Activated CD8-positive, alpha-beta memory T cell treated with anti-CD3 and anti-CD28 coated beads, Interleukin-2, amount 10 ng/mL, durations not matched to agents 7 days and 5 days (primary cell): ENCODE measurements around the gene UNC5CL. TPM values are rescaled to one million over a fixed set of nuclear protein-coding genes. Genes with fewer than 3 reads are reported as not detected.

Experiments
- ATAC-seq: fragments of 150-1000 bp; cut with Tn5 transposase; one replicate; pipeline ENCODE4 v1.10.0; 2021; ENCODE audit warnings: moderate library complexity
- CTCF ChIA-PET: fragments of 350-600 bp; sonication (Branson Sonifier 250); formaldehyde crosslinking; loops from one replicate; lab custom pipeline; 2021; ENCODE audit warnings: antibody characterized with exemption; lab: Charles Lee
- DNase-seq: peaks from one replicate; pipeline ENCODE4 v3.0.0-alpha.2; 2020
- H3K27ac Mint-ChIP-seq: one replicate; pipeline ENCODE4 v1.8.0; 2021; ENCODE audit warnings: mild to moderate bottlenecking, mixed read lengths
- H3K27me3 Mint-ChIP-seq: one replicate; pipeline ENCODE4 v1.8.0; 2021; ENCODE audit warnings: mixed read lengths
- H3K36me3 Mint-ChIP-seq: one replicate; pipeline ENCODE4 v1.8.0; 2021; ENCODE audit warnings: mild to moderate bottlenecking, mixed read lengths
- H3K4me1 Mint-ChIP-seq: one replicate; pipeline ENCODE4 v1.8.0; 2021; ENCODE audit warnings: mixed read lengths
- H3K4me3 Mint-ChIP-seq: one replicate; pipeline ENCODE4 v1.8.0; 2021; ENCODE audit warnings: mild to moderate bottlenecking, moderate library complexity, mixed read lengths
- H3K9me3 Mint-ChIP-seq: one replicate; pipeline ENCODE4 v1.8.0; 2022; ENCODE audit warnings: low read depth, mixed read lengths
- total RNA-seq, 2 experiments: library from RNA; stranded (reverse); gene quantifications; one replicate each; pipeline ENCODE4 v1.2.3, GENCODE V29; 2021

UNC5CL gene
- total RNA-seq, 2 experiments from 2014 or later: 1.3 to 2.5 TPM

DNA sequence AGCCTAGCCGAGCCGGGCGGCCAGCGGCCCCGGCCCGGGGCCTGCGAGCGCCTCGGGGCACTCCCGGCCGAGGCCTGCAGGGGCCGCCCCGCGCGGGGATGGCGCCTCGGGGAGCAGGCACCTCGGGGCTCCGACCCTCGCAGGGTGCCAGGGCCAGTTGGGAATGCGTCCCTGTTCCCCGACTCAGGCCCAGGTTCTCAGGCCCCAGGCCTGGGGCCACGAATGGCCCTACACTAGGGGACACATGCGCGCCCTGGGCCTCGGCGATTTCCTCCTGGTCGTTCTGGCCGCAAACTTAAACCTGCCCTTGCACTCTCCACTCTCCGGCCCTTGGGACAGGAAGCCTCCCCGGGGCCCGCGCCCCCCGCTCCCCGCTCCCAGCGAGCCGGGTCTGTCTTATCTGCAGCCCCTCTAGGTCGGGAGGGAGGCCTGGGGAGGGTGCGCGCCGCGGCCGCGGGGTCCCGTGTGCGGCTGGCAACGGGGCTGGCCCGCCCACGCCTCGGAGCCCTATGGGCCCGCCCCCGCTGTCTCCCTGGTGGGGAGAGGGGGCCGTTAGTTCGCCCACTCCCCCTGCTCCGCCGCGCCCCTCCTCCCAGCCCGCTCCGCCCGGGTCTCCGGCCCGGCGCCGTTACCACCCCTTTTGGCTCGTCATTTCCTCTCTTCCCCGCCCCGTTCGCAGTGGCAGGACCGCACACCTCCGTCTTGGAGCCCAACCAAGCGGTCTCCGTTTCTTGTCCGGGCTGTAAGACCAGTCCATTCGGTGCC, 34.4 kb upstream of the UNC5CL start:
- H3K36me3 Mint-ChIP-seq: peaks cover 25% of the 10 kb centered on the region
- CTCF ChIA-PET: interaction anchor here (1.0 to 2.3 kb wide), 9 partner anchors 9 to 246 kb away, joined by 3 to 11 read pairs (median 3); no protein-coding TSS in a partner anchor
- no peaks in the 10 kb centered on the region for H3K9me3 Mint-ChIP-seq
- no peaks in the 10 kb centered on the region for H3K27me3 Mint-ChIP-seq
- peak overlapping the region; percentile 96 for H3K4me3 Mint-ChIP-seq
- H3K27ac Mint-ChIP-seq: peak overlapping the region; percentile 99
- H3K4me1 Mint-ChIP-seq: peaks cover 58% of the 10 kb centered on the region
- DNase-seq (peak; percentile 91), ATAC-seq (peak; percentile 11)

DNA sequence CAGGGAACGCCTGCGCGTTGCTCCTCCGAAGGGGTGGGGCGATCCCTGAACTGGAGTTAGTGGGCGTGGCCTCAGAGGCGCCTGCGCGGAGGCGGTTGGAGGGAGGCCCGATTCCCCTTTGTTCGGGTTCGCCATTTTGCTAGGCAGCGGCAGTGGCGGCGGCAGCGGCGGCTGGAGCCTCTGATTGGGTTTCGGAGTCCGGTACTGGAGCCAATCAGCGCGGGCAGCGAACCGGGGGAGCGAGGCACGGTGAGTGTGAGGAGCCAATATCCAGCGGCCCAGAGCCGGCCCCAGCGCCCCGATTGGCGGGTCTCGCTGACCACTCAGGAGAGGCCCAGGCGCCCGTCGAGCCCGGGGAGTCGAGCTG, 33.8 kb upstream of the UNC5CL start, which contains the start of gene NFYA:
Gene NFYA (plus strand): TSS at position 139 of the 367 bp plus-strand sequence. CDS start 6,116 bp downstream, outside the sequence.
- H3K36me3 Mint-ChIP-seq: peaks cover 27% of the 10 kb centered on the region
- peak; percentile 79 for ATAC-seq
- CTCF ChIA-PET: interaction anchor here (0.7 to 2.3 kb wide), 11 partner anchors 9 to 247 kb away, joined by 3 to 11 read pairs (median 3); no protein-coding TSS in a partner anchor
- H3K4me3 Mint-ChIP-seq: peak within 1 kb of the TSS; percentile 96
- peak within 1 kb of the TSS; percentile 99 for H3K27ac Mint-ChIP-seq
- peaks cover 61% of the 10 kb centered on the region for H3K4me1 Mint-ChIP-seq
- no peak for DNase-seq
- no peaks in the 10 kb centered on the region for H3K9me3 Mint-ChIP-seq
- H3K27me3 Mint-ChIP-seq: no peaks in the 10 kb centered on the region

DNA sequence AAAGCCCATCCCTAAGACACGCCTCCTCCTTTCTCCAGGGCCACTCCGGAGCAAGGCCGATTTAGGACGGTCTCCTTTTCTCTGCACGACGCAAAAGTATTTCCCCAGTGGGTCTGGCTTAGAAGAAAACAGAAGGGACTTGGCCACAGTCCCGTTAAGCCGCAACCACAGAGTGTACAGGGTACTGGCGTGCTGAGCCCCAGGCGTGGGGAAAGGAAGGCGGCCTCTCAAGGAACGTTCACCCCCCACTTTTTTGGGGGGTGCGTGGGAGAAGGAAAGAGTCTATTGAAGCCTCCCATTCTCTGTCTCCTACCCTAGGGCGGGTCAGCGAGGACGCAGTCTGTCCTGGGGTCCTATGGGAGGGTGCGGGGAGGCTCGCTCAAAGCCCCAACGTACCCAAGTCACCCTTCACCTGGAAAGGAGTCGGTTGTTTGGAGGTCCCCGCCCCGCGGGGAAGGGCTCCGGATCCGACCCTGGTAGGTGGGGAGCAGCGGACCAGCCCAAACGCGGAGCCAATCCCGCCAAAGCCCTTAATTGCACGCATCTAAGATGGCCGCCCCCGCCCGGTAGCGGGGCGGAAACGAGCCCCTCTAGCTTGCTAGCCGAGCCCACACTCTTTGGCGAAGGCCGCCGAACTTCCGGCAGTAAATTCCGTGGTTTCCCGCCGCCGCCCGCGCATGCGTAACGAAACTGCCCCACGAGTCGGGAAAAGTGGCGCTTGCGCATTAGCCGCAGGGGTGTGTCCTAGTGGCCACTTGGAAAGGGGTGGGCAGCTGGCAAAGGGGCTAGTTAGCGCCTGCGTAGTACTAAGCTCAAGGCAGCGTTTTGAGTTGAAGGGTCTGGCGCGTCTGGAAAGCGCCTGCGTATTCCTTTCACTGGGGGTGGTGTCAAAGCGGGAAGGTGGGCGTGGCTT, 33.2 kb upstream of the UNC5CL start, which contains the start of gene OARD1:
Gene OARD1 (minus strand): TSS at position 434 of the 913 bp plus-strand sequence. CDS start 722 bp downstream, outside the sequence.
- Mint-ChIP-seq H3K9me3 (no peaks in the 10 kb centered on the region), H3K27me3 (no peaks in the 10 kb centered on the region), H3K4me1 (peaks cover 64% of the 10 kb centered on the region), H3K4me3 (peak within 1 kb of the TSS; percentile 96), H3K36me3 (peaks cover 32% of the 10 kb centered on the region), H3K27ac (peak within 1 kb of the TSS; percentile 99)
- ATAC-seq (peak; percentile 74), DNase-seq (peak; percentile 100)
- CTCF ChIA-PET: interaction anchor here (0.7 to 4.0 kb wide), 14 partner anchors 9 to 247 kb away, joined by 3 to 16 read pairs (median 4); no protein-coding TSS in a partner anchor

GRCh38 chr6:41071501-41071922, 32.5 kb upstream of the UNC5CL start:
- peaks cover 68% of the 10 kb centered on the region for H3K4me1 Mint-ChIP-seq
- ATAC-seq (no peak), DNase-seq (no peak)
- H3K4me3 Mint-ChIP-seq: peak overlapping the region; percentile 90
- H3K27ac Mint-ChIP-seq: peak overlapping the region; percentile 99
- peaks cover 38% of the 10 kb centered on the region for H3K36me3 Mint-ChIP-seq
- CTCF ChIA-PET: interaction anchor here (1.2 to 4.0 kb wide), 5 partner anchors 9 to 44 kb away, joined by 3 to 16 read pairs (median 7); no protein-coding TSS in a partner anchor
- H3K27me3 Mint-ChIP-seq: no peaks in the 10 kb centered on the region
- no peaks in the 10 kb centered on the region for H3K9me3 Mint-ChIP-seq

- ATAC-seq: no peak
- peaks cover 38% of the 10 kb centered on the region for H3K36me3 Mint-ChIP-seq
- H3K4me1 Mint-ChIP-seq: peaks cover 44% of the 10 kb centered on the region
- no peaks in the 10 kb centered on the region for H3K9me3 Mint-ChIP-seq
- CTCF ChIA-PET: interaction anchor here (0.6 to 2.1 kb wide), 5 partner anchors 12 to 71 kb away, joined by 3 to 9 read pairs (median 3); partner anchors contain the start of gene UNC5CL
- no peaks in the 10 kb centered on the region for H3K27me3 Mint-ChIP-seq
- H3K4me3 Mint-ChIP-seq: no peak overlapping the region
- peak; percentile 70 for DNase-seq
- H3K27ac Mint-ChIP-seq: peak overlapping the region; percentile 1
Measured at GRCh38 chr6:41066867-41067304, 27.9 kb upstream of the UNC5CL start.

GRCh38 chr6:41065550-41066026, 26.6 kb upstream of the UNC5CL start:
- Mint-ChIP-seq H3K36me3 (peaks cover 37% of the 10 kb centered on the region), H3K4me3 (no peak overlapping the region), H3K27me3 (no peaks in the 10 kb centered on the region), H3K4me1 (peaks cover 37% of the 10 kb centered on the region), H3K9me3 (no peaks in the 10 kb centered on the region), H3K27ac (no peak overlapping the region)
- CTCF ChIA-PET: interaction anchor here (0.7 to 0.8 kb wide), 2 partner anchors 27 to 37 kb away, joined by 3 to 5 read pairs; partner anchors contain the start of gene UNC5CL
- no peak for ATAC-seq
- DNase-seq: no peak

GRCh38 chr6:41064841-41065240, 25.8 kb upstream of the UNC5CL start:
- no peak for ATAC-seq
- DNase-seq: no peak
- Mint-ChIP-seq H3K9me3 (no peaks in the 10 kb centered on the region), H3K27me3 (no peaks in the 10 kb centered on the region), H3K4me1 (peaks cover 32% of the 10 kb centered on the region), H3K36me3 (peaks cover 32% of the 10 kb centered on the region), H3K27ac (no peak overlapping the region), H3K4me3 (no peak overlapping the region)
- CTCF ChIA-PET: interaction anchor here (1.0 to 2.8 kb wide), 2 partner anchors 26 to 37 kb away, joined by 4 to 12 read pairs; partner anchors contain the start of gene UNC5CL

- no peak overlapping the region for H3K27ac Mint-ChIP-seq
- H3K4me3 Mint-ChIP-seq: no peak overlapping the region
- CTCF ChIA-PET: interaction anchor here (1.0 to 2.8 kb wide), 5 partner anchors 9 to 36 kb away, joined by 4 to 12 read pairs (median 5); partner anchors contain the start of genes NFYA, TSPO2 and UNC5CL
- no peak for DNase-seq
- H3K36me3 Mint-ChIP-seq: peaks cover 26% of the 10 kb centered on the region
- H3K4me1 Mint-ChIP-seq: peaks cover 22% of the 10 kb centered on the region
- ATAC-seq: no peak
- no peaks in the 10 kb centered on the region for H3K9me3 Mint-ChIP-seq
- no peaks in the 10 kb centered on the region for H3K27me3 Mint-ChIP-seq
Measured at GRCh38 chr6:41063884-41064285, 24.9 kb upstream of the UNC5CL start.

GRCh38 chr6:41062056-41062455, 23.0 kb upstream of the UNC5CL start:
- Mint-ChIP-seq H3K27ac (no peak overlapping the region), H3K27me3 (no peaks in the 10 kb centered on the region)

DNA sequence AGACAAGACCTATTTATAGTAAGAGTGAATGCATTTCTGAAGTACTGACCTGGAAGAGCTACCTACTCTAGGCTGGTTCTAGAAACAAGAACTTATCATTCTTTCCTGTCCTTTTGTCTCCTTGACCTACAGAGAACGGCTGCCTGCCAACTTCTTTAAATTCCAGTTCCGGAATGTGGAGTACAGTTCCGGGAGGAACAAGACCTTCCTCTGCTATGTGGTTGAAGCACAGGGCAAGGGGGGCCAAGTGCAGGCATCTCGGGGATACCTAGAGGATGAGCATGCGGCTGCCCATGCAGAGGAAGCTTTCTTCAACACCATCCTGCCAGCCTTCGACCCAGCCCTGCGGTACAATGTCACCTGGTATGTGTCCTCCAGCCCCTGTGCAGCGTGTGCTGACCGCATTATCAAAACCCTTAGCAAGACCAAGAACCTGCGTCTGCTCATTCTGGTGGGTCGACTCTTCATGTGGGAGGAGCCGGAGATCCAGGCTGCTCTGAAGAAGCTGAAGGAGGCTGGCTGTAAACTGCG, 22.2 kb upstream of the UNC5CL start:
- no peak for ATAC-seq
- DNase-seq: no peak
- no peaks in the 10 kb centered on the region for H3K9me3 Mint-ChIP-seq
- H3K4me3 Mint-ChIP-seq: no peak overlapping the region
- CTCF ChIA-PET: no interaction called here
- peaks cover 7% of the 10 kb centered on the region for H3K36me3 Mint-ChIP-seq
- H3K27me3 Mint-ChIP-seq: no peaks in the 10 kb centered on the region
- no peak overlapping the region for H3K27ac Mint-ChIP-seq
- H3K4me1 Mint-ChIP-seq: peaks cover 3% of the 10 kb centered on the region

More at GRCh38 chr6:41062056-41062455, 23.0 kb upstream of the UNC5CL start:
- Mint-ChIP-seq H3K9me3 (no peaks in the 10 kb centered on the region), H3K36me3 (peaks cover 15% of the 10 kb centered on the region), H3K4me1 (peaks cover 9% of the 10 kb centered on the region), H3K4me3 (no peak overlapping the region)
- DNase-seq (no peak), ATAC-seq (no peak)
- CTCF ChIA-PET: interaction anchor here (1.6 to 2.8 kb wide), 3 partner anchors 20 to 34 kb away, joined by 5 to 12 read pairs (median 9); partner anchors contain the start of genes TSPO2 and UNC5CL

- no peak for ATAC-seq
- Mint-ChIP-seq H3K36me3 (peaks cover 1% of the 10 kb centered on the region), H3K27ac (no peak overlapping the region), H3K9me3 (no peaks in the 10 kb centered on the region), H3K4me3 (no peak overlapping the region), H3K4me1 (peaks cover 3% of the 10 kb centered on the region), H3K27me3 (no peaks in the 10 kb centered on the region)
- CTCF ChIA-PET: interaction anchor here (1.0 to 1.5 kb wide), 3 partner anchors 11 to 247 kb away, joined by 3 to 7 read pairs (median 4); no protein-coding TSS in a partner anchor
- no peak for DNase-seq
Measured at GRCh38 chr6:41059556-41059955, 20.5 kb upstream of the UNC5CL start.

DNA sequence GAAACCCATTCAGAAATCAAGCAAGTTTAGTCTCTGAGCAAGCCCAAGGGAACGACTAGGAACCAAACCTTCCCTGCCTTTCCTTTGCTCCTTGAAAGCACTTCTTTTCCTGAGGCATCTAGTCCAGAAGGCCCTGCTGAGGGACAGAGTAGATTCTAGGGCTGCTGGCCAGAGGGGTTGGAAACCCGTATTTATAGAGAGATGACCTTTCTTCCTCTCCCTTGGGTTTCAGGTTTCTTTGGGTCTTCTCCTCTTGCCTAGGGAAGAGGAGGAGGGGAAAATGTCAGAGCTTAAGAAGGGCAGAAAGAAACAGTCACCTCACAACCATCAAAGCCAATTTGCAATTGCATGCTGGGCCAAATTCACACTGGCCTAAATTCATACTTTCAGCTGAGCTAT, 19.8 kb upstream of the UNC5CL start:
- Mint-ChIP-seq H3K9me3 (no peaks in the 10 kb centered on the region), H3K4me1 (peaks cover 3% of the 10 kb centered on the region), H3K4me3 (no peak overlapping the region), H3K27me3 (no peaks in the 10 kb centered on the region), H3K36me3 (no peaks in the 10 kb centered on the region), H3K27ac (no peak overlapping the region)
- DNase-seq (no peak), ATAC-seq (no peak)
- CTCF ChIA-PET: interaction anchor here (1.0 to 1.5 kb wide), 2 partner anchors 12 to 248 kb away, joined by 3 to 7 read pairs; no protein-coding TSS in a partner anchor
